ENCODE results near the gene PLPPR1. TPM values are rescaled to one million over a fixed set of nuclear protein-coding genes. Genes with fewer than 3 reads are reported as not detected.

PLPPR1 gene
- total RNA-seq, 1 experiment from 2014 or later = 2.4 TPM

DNA sequence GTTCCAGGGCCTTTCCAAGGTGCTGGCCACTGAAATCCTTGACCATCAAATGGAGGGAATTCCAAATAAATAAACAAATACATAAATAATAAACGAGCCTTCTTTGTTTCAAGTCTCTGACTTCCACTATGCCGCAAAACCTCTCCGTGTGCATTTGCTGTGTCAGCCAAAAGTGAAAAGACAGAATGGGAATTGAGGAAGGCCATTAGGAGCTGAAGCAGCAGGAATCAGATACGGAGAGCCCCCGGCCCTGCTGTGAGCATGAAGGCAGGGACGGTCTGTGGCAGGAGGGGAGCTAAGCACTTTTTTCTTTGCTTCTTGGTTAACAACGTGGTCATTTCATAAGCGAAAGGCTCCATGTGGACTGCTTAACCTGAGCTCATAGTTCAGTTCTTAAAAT is 26.1 kb downstream of the PLPPR1 start:
- H2BK12ac ChIP-seq (ENCODE audit: insufficient read length, low read depth, low read length) = no peak overlapping the region
- H3T11ph ChIP-seq (ENCODE audit: low read length) = no peak overlapping the region
- H3K14ac ChIP-seq (ENCODE audit: insufficient read depth, low read length) = no peak overlapping the region
- peak overlapping the region; percentile 6 for H2AFZ ChIP-seq (ENCODE audit: low read length)
- no peak for DNase-seq
- no peaks in the 10 kb centered on the region for H3K79me1 ChIP-seq (ENCODE audit: insufficient read depth, low read depth, low read length, poor library complexity, severe bottlenecking)
- no CpG with 5 or more reads among the region's 8 CpGs for WGBS (ENCODE audit: extremely low coverage, insufficient read length, low lambda C conversion rate)
- H3K18ac ChIP-seq (ENCODE audit: insufficient read length, low read depth, low read length) = no peak overlapping the region
- Mint-ChIP-seq H3K4me3 (no peak overlapping the region), H3K4me1 (peaks cover 13% of the 10 kb centered on the region in 2 experiments), H3K9me3 (no peaks in the 10 kb centered on the region), H3K27ac (peak overlapping the region in 2 of 3 experiments; percentile 40 to 74; a peak in 2 of 7 replicates), H3K36me3 (ENCODE audit: insufficient read depth in 1 of 3, low read depth in 3 of 3) (no peaks in the 10 kb centered on the region; a peak in 2 of 7 replicates), H3K27me3 (ENCODE audit: low read depth) (no peaks in the 10 kb centered on the region)
- no peak overlapping the region for H3K9ac ChIP-seq (ENCODE audit: extremely low read depth, insufficient read length, low read length)
- H2BK20ac ChIP-seq (ENCODE audit: low read depth, low read length, poor library complexity, severe bottlenecking) = no peak overlapping the region
- no peaks in the 10 kb centered on the region for H3K4me1 ChIP-seq (ENCODE audit: insufficient read depth, low read length)
- TF ChIP-seq, protein P1, sequence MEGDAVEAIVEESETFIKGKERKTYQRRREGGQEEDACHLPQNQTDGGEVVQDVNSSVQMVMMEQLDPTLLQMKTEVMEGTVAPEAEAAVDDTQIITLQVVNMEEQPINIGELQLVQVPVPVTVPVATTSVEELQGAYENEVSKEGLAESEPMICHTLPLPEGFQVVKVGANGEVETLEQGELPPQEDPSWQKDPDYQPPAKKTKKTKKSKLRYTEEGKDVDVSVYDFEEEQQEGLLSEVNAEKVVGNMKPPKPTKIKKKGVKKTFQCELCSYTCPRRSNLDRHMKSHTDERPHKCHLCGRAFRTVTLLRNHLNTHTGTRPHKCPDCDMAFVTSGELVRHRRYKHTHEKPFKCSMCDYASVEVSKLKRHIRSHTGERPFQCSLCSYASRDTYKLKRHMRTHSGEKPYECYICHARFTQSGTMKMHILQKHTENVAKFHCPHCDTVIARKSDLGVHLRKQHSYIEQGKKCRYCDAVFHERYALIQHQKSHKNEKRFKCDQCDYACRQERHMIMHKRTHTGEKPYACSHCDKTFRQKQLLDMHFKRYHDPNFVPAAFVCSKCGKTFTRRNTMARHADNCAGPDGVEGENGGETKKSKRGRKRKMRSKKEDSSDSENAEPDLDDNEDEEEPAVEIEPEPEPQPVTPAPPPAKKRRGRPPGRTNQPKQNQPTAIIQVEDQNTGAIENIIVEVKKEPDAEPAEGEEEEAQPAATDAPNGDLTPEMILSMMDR (conservative IDR thresholded peaks at IDR 0.05) = no peak
- no peak overlapping the region for H3K56ac ChIP-seq (ENCODE audit: insufficient read length, low read depth, low read length)
- no peak overlapping the region for H3K23ac ChIP-seq (ENCODE audit: insufficient read length, low read depth, low read length)
- H3K27ac ChIP-seq (ENCODE audit: insufficient read length, low read depth, low read length) = no peak overlapping the region
- no peak overlapping the region for H3K4ac ChIP-seq (ENCODE audit: low read depth, low read length)
- no peak overlapping the region for H4K8ac ChIP-seq (replicated peaks; ENCODE audit: insufficient read length, low read depth, low read length)
- H2AK5ac ChIP-seq (ENCODE audit: insufficient read length, low read length) = no peak overlapping the region
- H3K23me2 ChIP-seq (ENCODE audit: insufficient read length, low read depth, low read length, poor library complexity, severe bottlenecking) = no peaks in the 10 kb centered on the region
- H2BK15ac ChIP-seq (ENCODE audit: low read depth, low read length) = no peak overlapping the region
- H4K91ac ChIP-seq (ENCODE audit: insufficient read length, low read depth, low read length) = no peak overlapping the region
- no peaks in the 10 kb centered on the region for H3K79me2 ChIP-seq (ENCODE audit: insufficient read depth, low read length)
- H4K5ac ChIP-seq (ENCODE audit: insufficient read length, low read depth, low read length) = no peak overlapping the region
- H3K27me3 ChIP-seq (ENCODE audit: insufficient read depth, low read length) = no peaks in the 10 kb centered on the region
- H4K20me1 ChIP-seq (ENCODE audit: control insufficient read depth, insufficient read depth, insufficient read length) = no peaks in the 10 kb centered on the region
- H2BK120ac ChIP-seq (ENCODE audit: low read depth, low read length, poor library complexity, severe bottlenecking) = no peak overlapping the region
- H2BK5ac ChIP-seq (ENCODE audit: insufficient read length, low read length) = no peak overlapping the region
- H3K9me3 ChIP-seq (ENCODE audit: control insufficient read depth, low read depth, low read length) = no peaks in the 10 kb centered on the region
- no peak overlapping the region for H3K4me2 ChIP-seq (ENCODE audit: insufficient read depth, insufficient read length, low read length)
